Liver (tissue), 9 donors: Measurements from ENCODE around the gene C10orf105. TPM values are rescaled to one million over a fixed set of nuclear protein-coding genes. Genes with fewer than 3 reads are reported as not detected.

ENCODE experiments used
- DNase-seq: peaks from one replicate; pipeline ENCODE4 v3.0.0-alpha.2; 2017; ENCODE audit warnings: low spot score
- H3K27ac ChIP-seq, 2 donors: one replicate each; pipeline ENCODE4 v1.7.0; 2013; ENCODE audit warnings: inconsistent platforms in 2 of 2, low read length in 2 of 2, control low read depth in 1 of 2, low read depth in 1 of 2, mild to moderate bottlenecking in 1 of 2
- H3K27me3 ChIP-seq, 4 donors: one replicate each; pipeline versions ENCODE4 v1.6.1 to v1.7.0; 2013; ENCODE audit warnings: low read length in 3 of 4, inconsistent platforms in 1 of 4, mild to moderate bottlenecking in 1 of 4, moderate library complexity in 1 of 4; ENCODE audit not compliant: control insufficient read depth in 4 of 4, insufficient read depth in 4 of 4
- H3K36me3 ChIP-seq, 4 donors: one replicate each; pipeline versions ENCODE4 v1.6.1 to v1.7.0; 2013; ENCODE audit warnings: low read length in 3 of 4, mild to moderate bottlenecking in 3 of 4, low read depth in 1 of 4, moderate library complexity in 1 of 4; ENCODE audit not compliant: control insufficient read depth in 4 of 4, insufficient read depth in 3 of 4
- H3K4me1 ChIP-seq, 4 donors: one replicate each; pipeline versions ENCODE4 v1.6.1 to v1.7.0; 2013; ENCODE audit warnings: low read length in 3 of 4, mild to moderate bottlenecking in 3 of 4, moderate library complexity in 1 of 4; ENCODE audit not compliant: control insufficient read depth in 4 of 4, insufficient read depth in 4 of 4
- H3K4me3 ChIP-seq, 3 donors: one replicate each; pipeline versions ENCODE4 v1.6.1 to v1.7.0; 2013; ENCODE audit warnings: low read length in 3 of 3, control low read depth in 1 of 3, low read depth in 1 of 3, mild to moderate bottlenecking in 1 of 3
- H3K9ac ChIP-seq, 2 donors: one replicate each; pipeline ENCODE4 v1.7.0; 2013; ENCODE audit warnings: low read length in 2 of 2, mild to moderate bottlenecking in 2 of 2, moderate library complexity in 2 of 2, control low read depth in 1 of 2, low read depth in 1 of 2
- H3K9me3 ChIP-seq, 4 donors: one replicate each; pipeline versions ENCODE4 v1.6.1 to v1.7.0; 2013; ENCODE audit warnings: low read length in 3 of 4; ENCODE audit not compliant: control insufficient read depth in 4 of 4
- EGR1 ChIP-seq, 2 donors: IDR thresholded peaks; 2 replicates each; pipeline ENCODE4 v1.6.1; 2016 to 2018; ENCODE audit warnings: antibody characterized with exemption in 2 of 2, low read depth in 2 of 2
- FOXA1 ChIP-seq: IDR thresholded peaks from 2 replicates; pipeline ENCODE4 v1.6.1; 2016; ENCODE audit warnings: antibody characterized with exemption
- FOXA2 ChIP-seq: IDR thresholded peaks from 2 replicates; pipeline ENCODE4 v1.6.1; 2016; ENCODE audit warnings: antibody characterized with exemption
- GABPA ChIP-seq, 2 donors: IDR thresholded peaks in 1 of 2; conservative IDR thresholded peaks in 1 of 2; 2 replicates each; pipeline ENCODE4 v1.6.1; 2016; ENCODE audit warnings: antibody characterized with exemption in 2 of 2, mild to moderate bottlenecking in 1 of 2, moderate library complexity in 1 of 2
- HNF4A ChIP-seq, 2 donors: conservative IDR thresholded peaks; 2 replicates each; pipeline ENCODE4 v1.6.1; 2016; ENCODE audit warnings: antibody characterized with exemption in 2 of 2, mild to moderate bottlenecking in 2 of 2
- HNF4G ChIP-seq: IDR thresholded peaks from 2 replicates; pipeline ENCODE4 v1.6.1; 2016; ENCODE audit warnings: antibody characterized with exemption
- JUND ChIP-seq, 2 donors: IDR thresholded peaks; 2 replicates each; pipeline ENCODE4 v1.6.1; 2016; ENCODE audit warnings: antibody characterized with exemption in 2 of 2
- NR2F2 ChIP-seq: IDR thresholded peaks from 2 replicates; pipeline ENCODE4 v1.6.1; 2016; ENCODE audit warnings: antibody characterized with exemption
- RAD21 ChIP-seq, 2 donors: IDR thresholded peaks; 2 replicates each; pipeline ENCODE4 v1.6.1; 2016; ENCODE audit warnings: antibody characterized with exemption in 2 of 2, mild to moderate bottlenecking in 2 of 2
- RXRA ChIP-seq, 2 donors: IDR thresholded peaks; 2 replicates each; pipeline ENCODE4 v1.6.1; 2017 to 2018; ENCODE audit warnings: antibody characterized with exemption in 2 of 2, mild to moderate bottlenecking in 1 of 2
- SP1 ChIP-seq: IDR thresholded peaks from 2 replicates; pipeline ENCODE4 v1.6.1; 2018; ENCODE audit warnings: antibody characterized with exemption, mild to moderate bottlenecking
- TAF1 ChIP-seq: conservative IDR thresholded peaks from 2 replicates; pipeline ENCODE4 v1.6.1; 2016; ENCODE audit warnings: antibody characterized with exemption, mild to moderate bottlenecking
- YY1 ChIP-seq: IDR thresholded peaks from 2 replicates; pipeline ENCODE4 v1.6.1; 2016; ENCODE audit warnings: antibody characterized with exemption, mild to moderate bottlenecking
- WGBS: extraction: QIAGEN DNeasy Blood & Tissue Kit; methylation state at CpG from one replicate; pipeline ENCODE4 v1.1.7; 2013; 5-methylcytosine and 5-hydroxymethylcytosine counted together
- polyA plus RNA-seq, 2 donors: library from polyadenylated mRNA; stranded (reverse) in 1 of 2; unstranded in 1 of 2; fragments of 200-250 nt in 1 of 2; fragments of >200 nt in 1 of 2; fragmentation: Nextera tagmentation in 1 of 2; extraction: Ambion mirVana in 1 of 2; gene quantifications; one replicate each; pipeline versions ENCODE4 v1.2.1 to v1.2.3, GENCODE V29; 2013 to 2015
- total RNA-seq, 2 donors: library from RNA; depleted of rRNA; stranded (reverse); fragments of >200 nt; gene quantifications; one replicate each; pipeline ENCODE4 v1.2.3, GENCODE V29; 2014
- TF ChIP-seq, protein P1 (sequence below): IDR thresholded peaks from 2 replicates; pipeline ENCODE4 v1.6.1; 2016; ENCODE audit warnings: antibody characterized with exemption, mild to moderate bottlenecking
- TF ChIP-seq, protein P2 (sequence below): IDR thresholded peaks from 2 replicates; pipeline ENCODE4 v1.6.1; 2016; ENCODE audit warnings: antibody characterized with exemption
- TF ChIP-seq, protein P3 (sequence below): IDR thresholded peaks from 2 replicates; pipeline ENCODE4 v1.6.1; 2016; ENCODE audit warnings: antibody characterized with exemption
- TF ChIP-seq, protein P4 (sequence below): fragments of 150-350 bp; IDR thresholded peaks from 2 replicates; pipeline ENCODE4 v1.5.1; 2017; ENCODE audit warnings: improper control_type of control experiment, low read depth, low read length; ENCODE audit not compliant: missing input control
- TF ChIP-seq, protein P5 (sequence below): IDR thresholded peaks from 2 replicates; pipeline ENCODE4 v1.6.1; 2016; ENCODE audit warnings: antibody characterized with exemption
- donor health status: healthy.
- donor health status: healthy.
- donor health status: healthy.
- donor health status: healthy.
- donor health status: healthy.

The C10orf105 gene
- total and polyA plus RNA-seq, 4 donors, result under 0.01 to 0.07 TPM; not detected in 2

DNA sequence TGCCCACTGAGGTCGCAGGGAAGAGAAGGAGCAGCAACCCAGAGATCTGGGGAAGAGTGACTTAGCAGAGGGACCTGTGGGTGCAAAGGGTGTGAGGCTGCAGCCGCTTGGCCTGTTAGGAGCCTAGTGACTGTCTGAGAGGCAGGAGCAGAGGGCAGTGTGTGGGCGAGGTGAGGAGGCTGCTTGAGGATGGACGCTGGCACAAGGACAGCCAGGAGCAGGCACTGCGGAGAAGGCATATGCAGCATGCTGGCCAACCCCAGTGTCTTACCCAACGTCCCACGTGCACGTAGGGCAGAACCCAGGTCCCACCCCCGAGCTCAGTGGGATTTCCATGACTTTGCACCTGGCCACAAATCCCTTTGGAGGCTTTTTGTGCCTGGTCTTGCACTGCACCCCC lies 54.1 kb downstream of the C10orf105 start:
- H3K27me3 ChIP-seq, result no peaks in the 10 kb centered on the region
- no peak overlapping the region for H3K4me3 ChIP-seq
- WGBS, result 86% methylated on average over 9 of the region's 9 CpGs
- no peaks in the 10 kb centered on the region for H3K9me3 ChIP-seq
- H3K9ac ChIP-seq, result no peak overlapping the region
- TF ChIP-seq, protein P1, sequence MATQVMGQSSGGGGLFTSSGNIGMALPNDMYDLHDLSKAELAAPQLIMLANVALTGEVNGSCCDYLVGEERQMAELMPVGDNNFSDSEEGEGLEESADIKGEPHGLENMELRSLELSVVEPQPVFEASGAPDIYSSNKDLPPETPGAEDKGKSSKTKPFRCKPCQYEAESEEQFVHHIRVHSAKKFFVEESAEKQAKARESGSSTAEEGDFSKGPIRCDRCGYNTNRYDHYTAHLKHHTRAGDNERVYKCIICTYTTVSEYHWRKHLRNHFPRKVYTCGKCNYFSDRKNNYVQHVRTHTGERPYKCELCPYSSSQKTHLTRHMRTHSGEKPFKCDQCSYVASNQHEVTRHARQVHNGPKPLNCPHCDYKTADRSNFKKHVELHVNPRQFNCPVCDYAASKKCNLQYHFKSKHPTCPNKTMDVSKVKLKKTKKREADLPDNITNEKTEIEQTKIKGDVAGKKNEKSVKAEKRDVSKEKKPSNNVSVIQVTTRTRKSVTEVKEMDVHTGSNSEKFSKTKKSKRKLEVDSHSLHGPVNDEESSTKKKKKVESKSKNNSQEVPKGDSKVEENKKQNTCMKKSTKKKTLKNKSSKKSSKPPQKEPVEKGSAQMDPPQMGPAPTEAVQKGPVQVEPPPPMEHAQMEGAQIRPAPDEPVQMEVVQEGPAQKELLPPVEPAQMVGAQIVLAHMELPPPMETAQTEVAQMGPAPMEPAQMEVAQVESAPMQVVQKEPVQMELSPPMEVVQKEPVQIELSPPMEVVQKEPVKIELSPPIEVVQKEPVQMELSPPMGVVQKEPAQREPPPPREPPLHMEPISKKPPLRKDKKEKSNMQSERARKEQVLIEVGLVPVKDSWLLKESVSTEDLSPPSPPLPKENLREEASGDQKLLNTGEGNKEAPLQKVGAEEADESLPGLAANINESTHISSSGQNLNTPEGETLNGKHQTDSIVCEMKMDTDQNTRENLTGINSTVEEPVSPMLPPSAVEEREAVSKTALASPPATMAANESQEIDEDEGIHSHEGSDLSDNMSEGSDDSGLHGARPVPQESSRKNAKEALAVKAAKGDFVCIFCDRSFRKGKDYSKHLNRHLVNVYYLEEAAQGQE, result no peak
- TF ChIP-seq FOXA2 (no peak), NR2F2 (no peak), EGR1 (IDR thresholded peaks at IDR 0.05; ENCODE audit: low read depth in 2 of 2) (no peak), RXRA (IDR thresholded peaks at IDR 0.05) (no peak), HNF4A (conservative IDR thresholded peaks at IDR 0.05) (no peak), GABPA (IDR thresholded peaks at IDR 0.05 in 1 of 2, conservative IDR thresholded peaks at IDR 0.05 in 1 of 2) (no peak), RAD21 (IDR thresholded peaks at IDR 0.05) (no peak), TAF1 (no peak), FOXA1 (no peak), YY1 (no peak), JUND (IDR thresholded peaks at IDR 0.05) (no peak), SP1 (no peak)
- TF ChIP-seq, protein P2, sequence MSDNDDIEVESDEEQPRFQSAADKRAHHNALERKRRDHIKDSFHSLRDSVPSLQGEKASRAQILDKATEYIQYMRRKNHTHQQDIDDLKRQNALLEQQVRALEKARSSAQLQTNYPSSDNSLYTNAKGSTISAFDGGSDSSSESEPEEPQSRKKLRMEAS, result no peak
- TF ChIP-seq, protein P3, sequence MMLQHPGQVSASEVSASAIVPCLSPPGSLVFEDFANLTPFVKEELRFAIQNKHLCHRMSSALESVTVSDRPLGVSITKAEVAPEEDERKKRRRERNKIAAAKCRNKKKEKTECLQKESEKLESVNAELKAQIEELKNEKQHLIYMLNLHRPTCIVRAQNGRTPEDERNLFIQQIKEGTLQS, result no peak
- TF ChIP-seq, protein P4, sequence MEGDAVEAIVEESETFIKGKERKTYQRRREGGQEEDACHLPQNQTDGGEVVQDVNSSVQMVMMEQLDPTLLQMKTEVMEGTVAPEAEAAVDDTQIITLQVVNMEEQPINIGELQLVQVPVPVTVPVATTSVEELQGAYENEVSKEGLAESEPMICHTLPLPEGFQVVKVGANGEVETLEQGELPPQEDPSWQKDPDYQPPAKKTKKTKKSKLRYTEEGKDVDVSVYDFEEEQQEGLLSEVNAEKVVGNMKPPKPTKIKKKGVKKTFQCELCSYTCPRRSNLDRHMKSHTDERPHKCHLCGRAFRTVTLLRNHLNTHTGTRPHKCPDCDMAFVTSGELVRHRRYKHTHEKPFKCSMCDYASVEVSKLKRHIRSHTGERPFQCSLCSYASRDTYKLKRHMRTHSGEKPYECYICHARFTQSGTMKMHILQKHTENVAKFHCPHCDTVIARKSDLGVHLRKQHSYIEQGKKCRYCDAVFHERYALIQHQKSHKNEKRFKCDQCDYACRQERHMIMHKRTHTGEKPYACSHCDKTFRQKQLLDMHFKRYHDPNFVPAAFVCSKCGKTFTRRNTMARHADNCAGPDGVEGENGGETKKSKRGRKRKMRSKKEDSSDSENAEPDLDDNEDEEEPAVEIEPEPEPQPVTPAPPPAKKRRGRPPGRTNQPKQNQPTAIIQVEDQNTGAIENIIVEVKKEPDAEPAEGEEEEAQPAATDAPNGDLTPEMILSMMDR, result no peak
- TF ChIP-seq, protein P5, sequence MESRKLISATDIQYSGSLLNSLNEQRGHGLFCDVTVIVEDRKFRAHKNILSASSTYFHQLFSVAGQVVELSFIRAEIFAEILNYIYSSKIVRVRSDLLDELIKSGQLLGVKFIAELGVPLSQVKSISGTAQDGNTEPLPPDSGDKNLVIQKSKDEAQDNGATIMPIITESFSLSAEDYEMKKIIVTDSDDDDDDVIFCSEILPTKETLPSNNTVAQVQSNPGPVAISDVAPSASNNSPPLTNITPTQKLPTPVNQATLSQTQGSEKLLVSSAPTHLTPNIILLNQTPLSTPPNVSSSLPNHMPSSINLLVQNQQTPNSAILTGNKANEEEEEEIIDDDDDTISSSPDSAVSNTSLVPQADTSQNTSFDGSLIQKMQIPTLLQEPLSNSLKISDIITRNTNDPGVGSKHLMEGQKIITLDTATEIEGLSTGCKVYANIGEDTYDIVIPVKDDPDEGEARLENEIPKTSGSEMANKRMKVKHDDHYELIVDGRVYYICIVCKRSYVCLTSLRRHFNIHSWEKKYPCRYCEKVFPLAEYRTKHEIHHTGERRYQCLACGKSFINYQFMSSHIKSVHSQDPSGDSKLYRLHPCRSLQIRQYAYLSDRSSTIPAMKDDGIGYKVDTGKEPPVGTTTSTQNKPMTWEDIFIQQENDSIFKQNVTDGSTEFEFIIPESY, result no peak
- no peaks in the 10 kb centered on the region for H3K36me3 ChIP-seq
- H3K4me1 ChIP-seq, result no peaks in the 10 kb centered on the region
- H3K27ac ChIP-seq, result no peak overlapping the region
- no peak for DNase-seq

DNA sequence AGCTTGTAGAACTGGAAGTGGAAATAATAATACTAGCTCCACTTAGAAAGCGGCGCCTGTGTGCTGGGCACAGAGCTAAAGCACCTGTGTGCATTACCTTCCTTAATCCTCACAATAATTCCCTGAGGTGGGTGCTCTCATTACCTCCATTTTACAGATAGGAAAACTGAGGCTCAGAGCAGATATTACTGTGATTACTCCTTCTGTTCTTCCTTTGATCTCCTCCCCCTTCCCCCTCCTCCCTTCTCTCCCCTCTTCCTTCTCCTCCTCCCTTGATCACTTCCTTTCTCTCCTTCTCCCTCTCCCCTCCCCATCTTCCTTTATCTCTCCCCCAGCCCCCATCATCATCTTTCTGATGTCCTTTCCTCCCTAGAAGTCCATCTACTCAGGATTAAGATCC lies 55.0 kb downstream of the C10orf105 start:
- no peak overlapping the region for H3K4me3 ChIP-seq
- WGBS, result 92% methylated on average over 2 of the region's 2 CpGs
- H3K27ac ChIP-seq, result no peak overlapping the region
- no peak overlapping the region for H3K9ac ChIP-seq
- H3K4me1 ChIP-seq, result no peaks in the 10 kb centered on the region
- no peaks in the 10 kb centered on the region for H3K36me3 ChIP-seq
- H3K9me3 ChIP-seq, result no peaks in the 10 kb centered on the region
- DNase-seq, result no peak
- no peaks in the 10 kb centered on the region for H3K27me3 ChIP-seq
- TF ChIP-seq FOXA2 (no peak), TAF1 (no peak), FOXA1 (no peak), RAD21 (IDR thresholded peaks at IDR 0.05) (no peak), HNF4G (no peak)
- TF ChIP-seq, protein P4, result no peak
- TF ChIP-seq, protein P1, result no peak
